GM12892 (cell line): Measurements from ENCODE around the gene MAPK14.

ENCODE experiments used
- POLR2AphosphoS5 ChIP-seq: IDR thresholded peaks from 2 replicates; pipeline ENCODE4 v1.6.1; 2011; ENCODE audit warnings: low read depth, low read length, control low read depth
- TAF1 ChIP-seq: IDR thresholded peaks from 2 replicates; pipeline ENCODE4 v1.6.1; 2011; ENCODE audit warnings: low read depth, mild to moderate bottlenecking, control low read depth, low read length, borderline replicate concordance

DNA sequence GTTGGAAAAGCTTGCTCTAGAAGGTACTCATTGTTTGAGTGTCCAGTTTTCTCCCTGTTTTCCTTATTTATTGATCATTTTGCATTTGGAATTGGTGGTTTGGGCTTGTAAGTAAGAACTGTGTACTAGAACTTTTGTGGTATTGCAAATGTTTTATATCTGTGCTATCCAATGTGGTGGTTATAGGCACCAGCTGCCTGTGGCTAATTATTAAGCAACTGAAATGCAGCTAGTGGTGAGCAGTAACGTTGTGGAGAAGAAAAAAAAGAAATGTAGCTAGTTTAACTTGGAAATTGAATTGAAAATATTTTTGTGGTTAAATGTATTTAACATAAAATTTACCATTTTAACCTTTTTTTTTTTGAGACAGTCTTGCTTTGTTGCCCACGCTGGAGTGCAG is 52.0 kb downstream of the MAPK14 start:
- TF ChIP-seq POLR2AphosphoS5 (no peak), TAF1 (no peak)
